Measurements from ENCODE around the gene TIAL1. TPM values are rescaled to one million over a fixed set of nuclear protein-coding genes. Genes with fewer than 3 reads are reported as not detected.

The TIAL1 gene, protein sequence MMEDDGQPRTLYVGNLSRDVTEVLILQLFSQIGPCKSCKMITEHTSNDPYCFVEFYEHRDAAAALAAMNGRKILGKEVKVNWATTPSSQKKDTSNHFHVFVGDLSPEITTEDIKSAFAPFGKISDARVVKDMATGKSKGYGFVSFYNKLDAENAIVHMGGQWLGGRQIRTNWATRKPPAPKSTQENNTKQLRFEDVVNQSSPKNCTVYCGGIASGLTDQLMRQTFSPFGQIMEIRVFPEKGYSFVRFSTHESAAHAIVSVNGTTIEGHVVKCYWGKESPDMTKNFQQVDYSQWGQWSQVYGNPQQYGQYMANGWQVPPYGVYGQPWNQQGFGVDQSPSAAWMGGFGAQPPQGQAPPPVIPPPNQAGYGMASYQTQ
- total RNA-seq (10 to 100 TPM; 25.7 to 28.7 TPM), polyA plus RNA-seq (10 to 100 TPM; 19.7 to 21.1 TPM)

DNA sequence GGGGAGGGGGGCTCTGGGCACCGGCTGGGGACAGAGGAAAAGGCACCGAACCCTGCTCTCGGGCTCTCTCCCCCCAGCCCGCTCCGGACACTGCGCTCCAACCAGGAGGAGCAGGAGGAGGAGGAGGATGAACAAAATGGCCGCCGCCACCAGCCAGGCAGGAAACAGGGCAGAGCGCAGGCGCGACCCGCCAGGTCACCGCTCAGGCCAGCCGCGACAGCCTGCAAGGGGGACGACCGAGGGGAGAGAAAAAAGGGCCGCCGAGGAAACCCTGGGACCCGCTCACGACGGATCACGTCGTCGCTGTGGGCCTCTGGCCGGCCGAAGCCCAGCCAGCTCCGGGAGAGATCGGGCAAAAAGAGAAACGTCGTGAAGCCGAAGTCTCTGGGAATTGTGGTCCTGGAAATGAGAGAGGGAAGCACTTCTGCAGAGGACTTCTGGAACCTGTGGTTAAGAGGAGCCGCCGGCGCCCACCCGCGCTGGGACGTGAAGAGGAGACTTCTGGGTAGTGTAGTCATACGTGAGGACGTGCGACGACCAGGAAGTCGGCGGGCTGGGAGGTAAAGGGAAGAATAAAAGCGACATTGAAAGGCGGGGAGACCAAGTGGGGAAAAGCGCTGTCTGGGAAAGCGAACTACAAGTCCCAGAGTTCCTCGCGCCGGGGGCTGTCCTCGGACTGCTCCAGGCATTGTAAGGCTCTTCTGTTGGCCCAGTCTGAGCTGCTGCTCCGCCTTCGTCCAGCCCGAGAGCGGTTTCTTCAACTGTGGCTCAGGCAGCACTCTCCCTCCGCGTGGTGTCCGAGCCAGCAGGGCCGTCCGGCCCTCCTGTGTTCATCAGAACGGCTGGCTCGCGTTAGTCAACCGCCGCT lies at the start of gene TIAL1:
Gene TIAL1, minus strand, starts transcription at position 428 of the 868 bp plus-strand sequence. CDS start 499 bp downstream, outside the sequence.
- Histone ChIP-seq H3K9me3 (ENCODE audit: control insufficient read depth in 4 of 4, low read length in 3 of 4) (no peaks in the 10 kb centered on the region), H3K27ac (ENCODE audit: low read depth in 1 of 2, low read length in 2 of 2) (peak within 1 kb of the TSS; percentile 99), H3K27me3 (ENCODE audit: control insufficient read depth in 4 of 4, insufficient read depth in 4 of 4, low read length in 3 of 4) (no peaks in the 10 kb centered on the region), H3K9ac (ENCODE audit: low read depth in 1 of 2, low read length in 2 of 2) (peak within 1 kb of the TSS; percentile 92 to 99), H3K36me3 (ENCODE audit: control insufficient read depth in 4 of 4, insufficient read depth in 3 of 4, low read depth in 1 of 4, low read length in 3 of 4) (no peaks in the 10 kb centered on the region), H3K4me3 (ENCODE audit: low read depth in 1 of 3, low read length in 3 of 3) (peak within 1 kb of the TSS; percentile 60 to 93 (median 89)), H3K4me1 (ENCODE audit: control insufficient read depth in 4 of 4, insufficient read depth in 4 of 4, low read length in 3 of 4) (peaks cover 10 to 40% (median 35%) of the 10 kb centered on the region in 4 donors)
- TF ChIP-seq, protein P1, sequence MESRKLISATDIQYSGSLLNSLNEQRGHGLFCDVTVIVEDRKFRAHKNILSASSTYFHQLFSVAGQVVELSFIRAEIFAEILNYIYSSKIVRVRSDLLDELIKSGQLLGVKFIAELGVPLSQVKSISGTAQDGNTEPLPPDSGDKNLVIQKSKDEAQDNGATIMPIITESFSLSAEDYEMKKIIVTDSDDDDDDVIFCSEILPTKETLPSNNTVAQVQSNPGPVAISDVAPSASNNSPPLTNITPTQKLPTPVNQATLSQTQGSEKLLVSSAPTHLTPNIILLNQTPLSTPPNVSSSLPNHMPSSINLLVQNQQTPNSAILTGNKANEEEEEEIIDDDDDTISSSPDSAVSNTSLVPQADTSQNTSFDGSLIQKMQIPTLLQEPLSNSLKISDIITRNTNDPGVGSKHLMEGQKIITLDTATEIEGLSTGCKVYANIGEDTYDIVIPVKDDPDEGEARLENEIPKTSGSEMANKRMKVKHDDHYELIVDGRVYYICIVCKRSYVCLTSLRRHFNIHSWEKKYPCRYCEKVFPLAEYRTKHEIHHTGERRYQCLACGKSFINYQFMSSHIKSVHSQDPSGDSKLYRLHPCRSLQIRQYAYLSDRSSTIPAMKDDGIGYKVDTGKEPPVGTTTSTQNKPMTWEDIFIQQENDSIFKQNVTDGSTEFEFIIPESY (IDR thresholded peaks at IDR 0.05), result peak; percentile 28
- TF ChIP-seq RAD21 (IDR thresholded peaks at IDR 0.05) (peak; percentile 22 to 53), YY1 (IDR thresholded peaks at IDR 0.05) (peak; percentile 98), HNF4G (IDR thresholded peaks at IDR 0.05) (peak; percentile 51), FOXA2 (IDR thresholded peaks at IDR 0.05) (no peak), JUND (IDR thresholded peaks at IDR 0.05) (peak; percentile 52 to 72), ATF3 (IDR thresholded peaks at IDR 0.05) (peak; percentile 29), SP1 (IDR thresholded peaks at IDR 0.05) (peak; percentile 84), MAX (IDR thresholded peaks at IDR 0.05) (peak; percentile 80), RXRA (IDR thresholded peaks at IDR 0.05) (peak; percentile 58 to 64), EGR1 (IDR thresholded peaks at IDR 0.05; ENCODE audit: low read depth in 2 of 2) (peak; percentile 65 to 76), NR2F2 (IDR thresholded peaks at IDR 0.05) (peak; percentile 21), HNF4A (conservative IDR thresholded peaks at IDR 0.05) (peak in 1 of 2 donors; percentile 40), FOXA1 (IDR thresholded peaks at IDR 0.05) (peak; percentile 52), TAF1 (conservative IDR thresholded peaks at IDR 0.05) (peak; percentile 91), GABPA (IDR thresholded peaks at IDR 0.05 in 1 of 2, conservative IDR thresholded peaks at IDR 0.05 in 1 of 2) (peak; percentile 19 to 82)
- TF ChIP-seq, protein P2, sequence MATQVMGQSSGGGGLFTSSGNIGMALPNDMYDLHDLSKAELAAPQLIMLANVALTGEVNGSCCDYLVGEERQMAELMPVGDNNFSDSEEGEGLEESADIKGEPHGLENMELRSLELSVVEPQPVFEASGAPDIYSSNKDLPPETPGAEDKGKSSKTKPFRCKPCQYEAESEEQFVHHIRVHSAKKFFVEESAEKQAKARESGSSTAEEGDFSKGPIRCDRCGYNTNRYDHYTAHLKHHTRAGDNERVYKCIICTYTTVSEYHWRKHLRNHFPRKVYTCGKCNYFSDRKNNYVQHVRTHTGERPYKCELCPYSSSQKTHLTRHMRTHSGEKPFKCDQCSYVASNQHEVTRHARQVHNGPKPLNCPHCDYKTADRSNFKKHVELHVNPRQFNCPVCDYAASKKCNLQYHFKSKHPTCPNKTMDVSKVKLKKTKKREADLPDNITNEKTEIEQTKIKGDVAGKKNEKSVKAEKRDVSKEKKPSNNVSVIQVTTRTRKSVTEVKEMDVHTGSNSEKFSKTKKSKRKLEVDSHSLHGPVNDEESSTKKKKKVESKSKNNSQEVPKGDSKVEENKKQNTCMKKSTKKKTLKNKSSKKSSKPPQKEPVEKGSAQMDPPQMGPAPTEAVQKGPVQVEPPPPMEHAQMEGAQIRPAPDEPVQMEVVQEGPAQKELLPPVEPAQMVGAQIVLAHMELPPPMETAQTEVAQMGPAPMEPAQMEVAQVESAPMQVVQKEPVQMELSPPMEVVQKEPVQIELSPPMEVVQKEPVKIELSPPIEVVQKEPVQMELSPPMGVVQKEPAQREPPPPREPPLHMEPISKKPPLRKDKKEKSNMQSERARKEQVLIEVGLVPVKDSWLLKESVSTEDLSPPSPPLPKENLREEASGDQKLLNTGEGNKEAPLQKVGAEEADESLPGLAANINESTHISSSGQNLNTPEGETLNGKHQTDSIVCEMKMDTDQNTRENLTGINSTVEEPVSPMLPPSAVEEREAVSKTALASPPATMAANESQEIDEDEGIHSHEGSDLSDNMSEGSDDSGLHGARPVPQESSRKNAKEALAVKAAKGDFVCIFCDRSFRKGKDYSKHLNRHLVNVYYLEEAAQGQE (IDR thresholded peaks at IDR 0.05), result peak; percentile 83
- TF ChIP-seq, protein P3, sequence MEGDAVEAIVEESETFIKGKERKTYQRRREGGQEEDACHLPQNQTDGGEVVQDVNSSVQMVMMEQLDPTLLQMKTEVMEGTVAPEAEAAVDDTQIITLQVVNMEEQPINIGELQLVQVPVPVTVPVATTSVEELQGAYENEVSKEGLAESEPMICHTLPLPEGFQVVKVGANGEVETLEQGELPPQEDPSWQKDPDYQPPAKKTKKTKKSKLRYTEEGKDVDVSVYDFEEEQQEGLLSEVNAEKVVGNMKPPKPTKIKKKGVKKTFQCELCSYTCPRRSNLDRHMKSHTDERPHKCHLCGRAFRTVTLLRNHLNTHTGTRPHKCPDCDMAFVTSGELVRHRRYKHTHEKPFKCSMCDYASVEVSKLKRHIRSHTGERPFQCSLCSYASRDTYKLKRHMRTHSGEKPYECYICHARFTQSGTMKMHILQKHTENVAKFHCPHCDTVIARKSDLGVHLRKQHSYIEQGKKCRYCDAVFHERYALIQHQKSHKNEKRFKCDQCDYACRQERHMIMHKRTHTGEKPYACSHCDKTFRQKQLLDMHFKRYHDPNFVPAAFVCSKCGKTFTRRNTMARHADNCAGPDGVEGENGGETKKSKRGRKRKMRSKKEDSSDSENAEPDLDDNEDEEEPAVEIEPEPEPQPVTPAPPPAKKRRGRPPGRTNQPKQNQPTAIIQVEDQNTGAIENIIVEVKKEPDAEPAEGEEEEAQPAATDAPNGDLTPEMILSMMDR (IDR thresholded peaks at IDR 0.05; ENCODE audit: low read depth, low read length, missing input control), result no peak
- WGBS, result under 1% methylated on average over 66 of the region's 66 CpGs
- DNase-seq (ENCODE audit: low spot score), result peak; percentile 96
